GM06990 (cell line): Measurements from ENCODE around the gene PTPRS.
"Not testable (repeated sequence)": the region's sequence is repeated elsewhere in the genome, so short reads cannot be mapped to it uniquely, and the experiment has no call there.

Source experiments
- DNase-seq: peaks from one replicate; pipeline ENCODE4 v3.0.0-alpha.2; 2011; ENCODE audit not compliant: insufficient read length; ENCODE audit errors: extremely low read depth
- H3K27me3 ChIP-seq: replicated peaks from 2 replicates; pipeline ENCODE4 v1.6.0; 2011; ENCODE audit warnings: low read length; ENCODE audit not compliant: control insufficient read depth, insufficient read depth
- H3K36me3 ChIP-seq: 2 replicates; pipeline ENCODE4 v1.5.1; 2011; ENCODE audit warnings: low read length; ENCODE audit not compliant: control insufficient read depth, insufficient read depth
- H3K4me3 ChIP-seq: replicated peaks from 2 replicates; pipeline ENCODE4 v1.5.1; 2011; ENCODE audit warnings: low read depth, mild to moderate bottlenecking, control low read depth, low read length
- TF ChIP-seq, protein P1 (sequence below): IDR thresholded peaks from 2 replicates; pipeline ENCODE4 v1.5.1; 2011; ENCODE audit warnings: low read length, control low read depth, mild to moderate bottlenecking, inconsistent platforms; ENCODE audit not compliant: insufficient read depth, poor library complexity, severe bottlenecking

The PTPRS gene

DNA sequence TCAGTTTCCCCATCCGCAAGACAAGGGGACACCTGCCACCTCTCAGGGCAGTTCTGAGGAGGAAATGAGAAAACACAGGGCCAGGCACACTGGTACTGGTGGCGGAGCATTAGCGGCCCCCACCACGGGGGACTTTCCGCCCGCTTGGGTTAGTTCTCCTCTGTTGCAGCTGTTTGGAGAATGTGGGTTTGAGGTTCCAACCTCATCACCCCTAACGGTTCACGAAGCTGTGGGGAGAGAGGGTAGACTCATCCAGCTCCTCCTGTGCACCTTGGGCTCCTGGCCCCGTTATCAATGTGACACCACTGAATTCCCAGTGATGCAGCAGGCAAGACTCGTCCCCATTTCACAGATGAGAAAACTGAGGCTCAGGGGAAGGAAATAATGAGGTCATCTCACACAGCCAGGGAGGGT lies 10.3 kb downstream of the PTPRS start:
- no peaks in the 10 kb centered on the region; the same call in none of the 2 replicates for H3K27me3 ChIP-seq
- TF ChIP-seq, protein P1, sequence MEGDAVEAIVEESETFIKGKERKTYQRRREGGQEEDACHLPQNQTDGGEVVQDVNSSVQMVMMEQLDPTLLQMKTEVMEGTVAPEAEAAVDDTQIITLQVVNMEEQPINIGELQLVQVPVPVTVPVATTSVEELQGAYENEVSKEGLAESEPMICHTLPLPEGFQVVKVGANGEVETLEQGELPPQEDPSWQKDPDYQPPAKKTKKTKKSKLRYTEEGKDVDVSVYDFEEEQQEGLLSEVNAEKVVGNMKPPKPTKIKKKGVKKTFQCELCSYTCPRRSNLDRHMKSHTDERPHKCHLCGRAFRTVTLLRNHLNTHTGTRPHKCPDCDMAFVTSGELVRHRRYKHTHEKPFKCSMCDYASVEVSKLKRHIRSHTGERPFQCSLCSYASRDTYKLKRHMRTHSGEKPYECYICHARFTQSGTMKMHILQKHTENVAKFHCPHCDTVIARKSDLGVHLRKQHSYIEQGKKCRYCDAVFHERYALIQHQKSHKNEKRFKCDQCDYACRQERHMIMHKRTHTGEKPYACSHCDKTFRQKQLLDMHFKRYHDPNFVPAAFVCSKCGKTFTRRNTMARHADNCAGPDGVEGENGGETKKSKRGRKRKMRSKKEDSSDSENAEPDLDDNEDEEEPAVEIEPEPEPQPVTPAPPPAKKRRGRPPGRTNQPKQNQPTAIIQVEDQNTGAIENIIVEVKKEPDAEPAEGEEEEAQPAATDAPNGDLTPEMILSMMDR: no peak
- H3K4me3 ChIP-seq: no peak overlapping the region
- DNase-seq: peak; percentile 75
- no peaks in the 10 kb centered on the region for H3K36me3 ChIP-seq

DNA sequence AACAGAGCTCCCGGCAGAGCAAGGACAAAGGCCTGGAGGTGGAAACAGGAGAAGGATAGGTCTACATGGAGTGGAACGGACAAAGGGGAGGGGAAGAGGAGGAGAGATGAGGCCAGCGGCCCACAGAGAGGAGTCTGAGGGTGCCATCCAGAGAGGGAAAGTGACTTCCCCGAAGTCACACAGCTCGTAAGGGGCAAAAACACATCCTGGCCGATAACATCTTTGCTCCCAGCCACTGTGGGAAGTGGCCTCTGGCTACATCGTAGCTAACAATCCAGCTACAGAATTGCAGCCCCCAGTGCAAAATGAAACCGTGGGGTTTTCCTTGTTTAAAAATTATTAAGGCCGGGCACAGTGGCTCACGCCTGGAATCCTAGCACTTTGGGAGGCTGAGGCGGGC lies 11.5 kb downstream of the PTPRS start:
- DNase-seq: no peak
- H3K4me3 ChIP-seq: no peak overlapping the region
- H3K36me3 ChIP-seq: no peaks in the 10 kb centered on the region
- H3K27me3 ChIP-seq: no peaks in the 10 kb centered on the region; the same call in none of the 2 replicates
- TF ChIP-seq, protein P1: no peak

DNA sequence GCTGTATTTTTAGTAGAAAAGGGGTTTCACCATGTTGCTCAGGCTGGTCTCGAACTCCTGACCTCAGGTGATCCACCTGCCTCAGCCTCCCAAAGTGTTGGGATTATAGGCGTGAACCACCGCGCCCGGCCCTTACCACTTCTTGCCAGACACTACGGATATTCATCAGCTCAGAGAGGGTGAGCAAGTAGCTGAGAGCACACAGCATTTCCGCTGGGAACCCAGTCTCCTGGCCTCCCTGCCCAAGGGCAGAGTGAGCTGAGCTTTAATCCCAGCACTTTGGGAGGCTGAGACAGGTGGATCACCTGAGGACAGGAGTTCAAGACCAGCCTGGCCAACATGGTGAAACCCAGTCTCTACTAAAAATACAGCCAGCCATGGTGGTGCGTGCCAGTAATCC lies 12.2 kb downstream of the PTPRS start:
- not testable (repeated sequence) for H3K36me3 ChIP-seq, DNase-seq, H3K27me3 ChIP-seq, H3K4me3 ChIP-seq

DNA sequence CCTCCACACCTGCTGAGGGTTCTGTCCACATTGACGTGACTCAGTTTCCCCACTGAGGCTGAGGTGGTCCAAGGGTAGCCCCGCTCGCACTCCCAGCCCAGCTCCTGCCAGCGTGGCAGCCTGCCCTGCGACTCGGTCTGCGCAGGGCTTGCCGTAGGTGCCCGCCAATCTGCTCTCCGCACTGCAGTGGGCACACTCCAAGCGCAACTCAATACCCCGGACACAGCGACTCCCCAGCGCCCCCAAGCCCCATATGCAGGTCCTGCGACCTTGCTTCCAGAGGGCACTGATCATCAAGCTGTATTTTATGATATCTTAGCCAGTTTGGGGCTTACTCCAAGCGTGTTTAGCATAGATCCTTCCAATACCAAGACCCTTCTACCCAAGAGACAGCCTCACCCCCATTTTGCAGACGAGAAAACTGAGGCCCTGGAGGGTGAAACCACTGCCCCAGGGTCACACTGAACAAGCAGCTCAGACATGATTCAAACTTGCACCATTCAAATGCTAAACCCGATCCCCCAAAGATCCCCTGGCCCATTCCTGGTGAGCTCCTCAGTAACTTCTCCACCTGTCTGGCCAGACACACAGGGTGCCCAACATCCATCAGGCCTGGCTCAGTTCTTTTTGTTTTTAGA lies 13.5 kb downstream of the PTPRS start:
- Histone ChIP-seq H3K27me3 (no peaks in the 10 kb centered on the region; the same call in 1 of the 2 replicates), H3K36me3 (no peaks in the 10 kb centered on the region), H3K4me3 (no peak overlapping the region)
- TF ChIP-seq, protein P1: no peak
- no peak for DNase-seq

DNA sequence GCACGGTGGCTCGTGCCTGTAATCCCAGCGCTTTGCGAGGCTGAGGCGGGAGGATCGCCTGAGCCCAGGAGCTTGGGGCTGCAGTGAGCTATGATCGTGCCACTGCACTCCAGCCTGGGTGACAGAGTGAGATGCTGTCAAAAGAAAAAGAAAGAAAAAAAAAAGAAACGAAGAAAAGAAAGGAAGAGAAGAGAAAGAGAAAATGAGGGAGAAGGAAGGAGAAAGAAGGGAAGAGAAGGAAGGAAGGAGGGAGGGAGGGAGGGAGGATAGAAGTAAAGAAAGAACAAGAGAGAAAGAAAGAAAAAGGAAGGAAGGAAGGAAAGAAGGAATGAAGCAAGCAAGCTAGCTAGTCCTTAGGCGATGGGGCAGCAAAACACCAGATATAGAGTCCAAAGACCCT lies 14.1 kb downstream of the PTPRS start:
- Histone ChIP-seq H3K36me3 (no peaks in the 10 kb centered on the region), H3K4me3 (no peak overlapping the region), H3K27me3 (no peaks in the 10 kb centered on the region; the same call in 1 of the 2 replicates)
- DNase-seq: no peak
- TF ChIP-seq, protein P1: no peak

DNA sequence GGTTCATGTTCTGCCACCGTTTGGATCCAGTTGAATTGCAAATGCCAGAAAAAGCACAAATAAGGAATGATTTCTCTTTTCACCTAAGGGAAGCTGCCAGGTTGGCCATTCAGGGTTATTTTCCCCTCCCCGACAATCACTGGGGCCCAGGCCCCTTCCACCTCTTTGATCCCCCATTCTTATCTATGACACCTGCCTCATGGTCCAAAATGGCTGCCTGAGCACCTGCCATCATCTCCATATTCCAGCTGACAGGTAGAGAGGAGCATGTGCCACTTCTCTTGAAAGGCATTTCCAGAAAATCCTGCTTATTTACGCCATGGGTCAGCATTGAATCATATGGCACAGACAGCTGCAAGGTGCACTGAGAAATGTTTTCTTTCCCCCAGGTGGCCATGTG lies 15.7 kb downstream of the PTPRS start:
- TF ChIP-seq, protein P1: no peak
- no peak overlapping the region for H3K4me3 ChIP-seq
- DNase-seq: no peak
- no peaks in the 10 kb centered on the region for H3K36me3 ChIP-seq
- H3K27me3 ChIP-seq: no peaks in the 10 kb centered on the region; the same call in 1 of the 2 replicates
